Dermis microvascular lymphatic vessel endothelial cell (primary cell): ENCODE results near the gene MTUS2. TPM values are rescaled to one million over a fixed set of nuclear protein-coding genes. Genes with fewer than 3 reads are reported as not detected.
"Not testable (repeated sequence)": the region's sequence is repeated elsewhere in the genome, so short reads cannot be mapped to it uniquely, and the experiment has no call there.

Experiments used
- DNase-seq, 2 donors: peaks; one replicate each; pipeline versions ENCODE4 v3.0.0 to v3.0.0-alpha.2; 2010; ENCODE audit warnings: low read depth in 2 of 2
- total RNA-seq: library from RNA; depleted of rRNA; stranded (reverse); fragments of >200 nt; gene quantifications from 2 replicates; pipeline ENCODE4 v1.2.1, GENCODE V29; 2014

Gene MTUS2
- total RNA-seq, 1 donor from 2014 or later: not detected

DNA sequence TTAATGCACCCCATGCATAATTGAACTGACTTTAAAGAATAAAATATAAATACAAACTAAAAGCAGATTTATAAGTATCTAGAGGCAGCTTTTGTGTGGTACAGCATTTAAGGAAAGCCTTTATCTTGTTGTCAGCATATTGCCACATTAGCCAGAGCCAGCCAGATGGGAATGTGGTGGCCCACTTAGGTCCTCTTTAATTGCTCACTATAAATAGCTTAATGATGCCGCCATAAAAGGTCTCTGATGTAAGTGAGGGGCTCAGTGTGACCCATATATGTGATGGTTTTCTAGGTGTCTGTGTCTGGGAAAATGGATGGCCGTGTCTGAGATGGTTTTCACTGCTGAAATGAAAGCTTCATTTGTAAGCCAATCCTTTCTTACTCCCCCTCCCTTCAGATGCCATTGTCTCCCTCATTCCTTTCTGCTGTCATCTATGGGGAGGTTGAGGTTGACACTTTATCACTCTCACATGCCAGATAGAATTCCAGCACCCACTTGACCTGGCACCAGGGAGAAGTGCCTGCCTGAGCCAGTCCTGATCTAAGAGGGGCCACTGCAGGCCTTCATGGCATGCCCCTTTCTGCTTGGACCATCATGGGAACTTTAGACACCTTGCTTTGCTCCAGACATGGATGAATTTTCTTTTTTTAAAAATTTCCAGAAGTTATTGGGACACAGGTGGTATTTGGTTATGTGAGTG is 135.3 kb downstream of the MTUS2 start:
- no peak for DNase-seq

GRCh38 chr13:28958018-28958417 is 137.9 kb downstream of the MTUS2 start:
- no peak for DNase-seq

DNA sequence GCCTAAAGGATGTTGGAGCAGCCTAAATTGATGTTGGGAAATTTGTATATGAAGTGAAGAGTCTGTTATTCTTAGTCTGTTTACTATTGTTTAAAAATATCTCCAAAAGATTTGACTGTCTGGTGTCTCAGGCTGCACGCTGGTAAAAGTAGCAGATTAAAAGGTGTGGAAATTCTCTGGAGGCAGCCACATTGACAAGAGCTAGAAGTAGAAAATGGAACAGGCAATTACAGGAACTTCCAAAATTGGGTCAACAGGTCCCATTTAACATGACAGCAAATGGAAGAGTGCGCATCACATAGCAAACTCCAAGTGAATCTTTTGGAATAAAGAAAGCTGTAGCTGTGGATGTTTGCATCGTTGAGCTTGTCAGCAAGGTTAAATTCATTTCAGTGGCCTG is 138.3 kb downstream of the MTUS2 start:
- no peak for DNase-seq

DNA sequence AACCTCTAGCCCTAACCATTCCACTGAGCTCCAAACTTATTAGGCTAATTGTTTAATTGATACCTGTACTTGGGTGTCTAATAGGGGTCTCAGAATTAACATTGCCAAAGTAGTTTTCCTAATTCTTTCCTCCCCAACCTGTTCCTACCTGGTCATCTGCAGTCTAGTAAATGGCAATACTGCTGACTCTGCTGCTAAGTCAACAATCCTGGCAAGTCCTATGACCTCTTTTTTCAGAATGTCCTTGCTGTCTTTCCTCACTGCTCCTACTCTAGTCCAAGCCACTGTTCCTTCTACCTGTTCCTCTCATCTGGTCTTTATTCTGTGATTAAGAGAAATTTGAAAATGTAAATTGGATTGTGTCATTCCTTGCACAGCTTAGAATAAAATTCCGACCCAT is 143.9 kb downstream of the MTUS2 start:
- DNase-seq: no peak

DNA sequence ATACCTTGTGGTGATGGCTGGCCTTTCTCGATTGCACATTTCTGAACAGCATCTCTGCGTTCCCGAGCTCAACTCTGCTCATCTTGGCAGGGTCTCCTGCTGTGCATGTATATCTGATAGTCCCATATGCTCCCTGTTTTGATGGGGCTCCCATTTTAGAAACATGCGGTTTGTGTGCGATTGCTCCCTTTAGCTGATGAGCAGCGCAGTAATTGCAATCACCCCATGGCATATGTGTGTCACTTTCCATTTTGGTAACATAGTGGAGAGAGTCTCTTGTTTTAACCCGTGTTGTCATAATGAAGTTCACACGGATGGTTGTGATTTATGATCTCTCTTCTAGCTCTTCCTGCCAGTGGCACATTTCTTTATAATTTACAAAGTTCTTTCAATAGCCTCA is 144.7 kb downstream of the MTUS2 start:
- no peak for DNase-seq

GRCh38 chr13:28967029-28967915 is 147.1 kb downstream of the MTUS2 start:
- no peak for DNase-seq

DNA sequence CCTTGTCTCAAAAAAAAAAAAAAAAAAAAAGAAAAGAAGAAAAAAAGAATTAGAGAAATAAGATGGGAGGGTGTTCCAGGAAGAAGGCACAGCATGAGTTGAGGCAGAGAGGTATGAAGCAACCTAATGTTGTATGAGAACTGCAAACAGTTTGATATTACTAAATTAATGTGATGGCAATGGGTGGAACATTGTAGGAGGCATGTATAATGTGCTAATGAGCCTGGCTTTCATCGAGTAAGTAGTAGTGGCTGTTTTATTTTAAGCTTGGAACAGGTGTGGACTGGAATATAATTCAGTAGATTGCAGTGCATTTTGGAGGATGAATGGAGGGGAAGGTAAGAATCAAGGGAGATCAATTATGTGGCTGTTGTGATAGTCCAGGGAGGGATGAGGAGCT is 156.1 kb downstream of the MTUS2 start:
- no peak for DNase-seq

DNA sequence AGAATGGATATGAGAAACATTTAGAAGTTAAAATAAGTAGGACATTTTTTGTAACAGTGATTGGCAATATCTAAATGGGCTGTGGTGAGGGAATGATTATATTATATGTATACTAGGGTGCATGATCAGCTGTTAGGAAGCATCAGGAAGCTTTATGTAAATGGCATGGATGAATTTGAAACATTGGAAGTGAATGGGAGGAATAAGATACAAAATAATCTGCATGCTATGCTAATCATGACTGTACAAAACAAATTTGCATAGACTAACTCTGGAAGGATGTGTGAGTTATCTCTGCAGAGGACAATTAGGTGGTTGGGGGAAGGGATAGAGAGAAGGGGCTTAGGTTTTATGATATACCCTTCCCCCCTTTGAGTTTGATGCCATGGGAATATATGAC is 156.5 kb downstream of the MTUS2 start:
- DNase-seq: no peak

- no peak for DNase-seq
Measured at GRCh38 chr13:28978574-28978973, 158.4 kb downstream of the MTUS2 start.

DNA sequence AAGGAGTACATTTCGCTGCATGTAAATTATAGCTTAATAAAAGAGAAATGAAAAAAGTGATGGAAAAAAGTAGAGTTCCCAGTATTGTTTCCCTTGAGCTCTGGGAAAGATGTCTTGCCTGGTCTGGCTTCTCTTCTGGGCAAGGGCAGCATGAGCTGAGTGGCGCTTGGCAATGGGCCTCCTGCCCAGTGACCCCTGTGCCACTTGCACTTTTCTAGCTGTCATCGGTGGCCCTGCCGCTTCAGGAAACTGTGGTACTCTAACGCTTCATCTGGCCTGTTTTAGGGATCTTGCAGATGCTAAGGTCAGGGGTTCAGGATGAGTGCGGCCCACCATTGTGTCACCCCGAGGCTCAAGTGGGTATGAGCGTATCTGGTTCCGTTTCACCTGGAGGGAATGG is 161.4 kb downstream of the MTUS2 start:
- DNase-seq: no peak

GRCh38 chr13:28983641-28984040 is 163.5 kb downstream of the MTUS2 start:
- DNase-seq: no peak

DNA sequence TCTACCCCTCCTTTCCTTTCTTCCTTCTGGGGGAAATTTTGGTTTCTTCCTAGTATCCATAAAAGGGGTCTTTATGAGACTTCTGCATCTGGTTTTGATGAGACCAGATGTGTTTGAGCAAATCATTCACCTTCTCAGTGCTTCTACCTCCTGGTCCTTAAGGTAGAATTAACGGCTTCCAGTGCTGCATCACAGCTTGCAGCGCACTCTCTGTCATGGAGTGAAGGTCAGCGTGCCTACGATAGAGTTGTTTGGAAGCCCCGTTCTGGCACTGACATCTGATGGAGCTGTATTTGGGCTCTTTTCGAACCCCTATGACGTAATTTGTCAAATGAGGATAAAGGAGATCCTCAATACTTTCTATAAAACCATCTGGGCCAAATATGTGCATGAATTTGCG is 164.2 kb downstream of the MTUS2 start:
- DNase-seq: no peak

- no peak for DNase-seq
Measured at GRCh38 chr13:28984825-28985224, 164.7 kb downstream of the MTUS2 start.

GRCh38 chr13:28990378-28990777 is 170.2 kb downstream of the MTUS2 start:
- not testable (repeated sequence) for DNase-seq

- no peak for DNase-seq
Measured at GRCh38 chr13:28991764-28992163, 171.6 kb downstream of the MTUS2 start.

- DNase-seq: no peak
Measured at GRCh38 chr13:29000826-29001225, 180.7 kb downstream of the MTUS2 start.

DNA sequence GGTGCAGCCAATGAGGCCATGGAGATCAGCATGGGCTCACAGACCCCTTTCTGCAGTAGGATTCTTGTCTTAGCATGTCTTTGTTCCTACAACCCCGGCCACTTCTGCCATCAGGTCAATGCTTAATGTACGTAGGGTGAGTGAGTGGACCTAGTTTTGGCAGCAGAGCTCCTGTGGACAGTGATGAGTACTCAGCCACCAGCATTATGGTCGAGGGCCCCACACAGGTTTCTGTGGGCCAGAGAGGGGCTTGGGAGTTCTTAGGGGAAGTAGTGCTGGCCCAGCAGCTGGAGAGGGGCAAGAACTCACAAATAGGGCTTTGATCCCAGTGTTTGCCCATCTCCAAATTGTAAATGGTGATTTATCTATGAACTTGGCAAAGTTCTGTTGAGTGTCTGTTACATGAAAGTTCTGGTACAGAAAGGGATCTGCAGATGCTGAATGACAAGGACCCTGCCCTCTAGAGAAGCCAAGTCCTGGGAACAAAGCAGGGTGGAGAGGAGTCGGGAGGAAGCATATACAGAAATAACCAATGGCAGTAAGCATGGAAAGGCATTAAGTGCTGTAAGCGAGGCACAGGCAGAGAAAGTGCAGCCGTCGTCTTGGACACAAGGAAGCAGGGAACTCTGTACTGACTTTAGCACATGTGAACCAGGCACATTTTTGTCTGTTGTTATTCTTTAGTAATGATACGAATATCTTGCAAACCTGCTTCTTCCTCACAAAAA is 185.1 kb downstream of the MTUS2 start:
- DNase-seq: no peak

DNA sequence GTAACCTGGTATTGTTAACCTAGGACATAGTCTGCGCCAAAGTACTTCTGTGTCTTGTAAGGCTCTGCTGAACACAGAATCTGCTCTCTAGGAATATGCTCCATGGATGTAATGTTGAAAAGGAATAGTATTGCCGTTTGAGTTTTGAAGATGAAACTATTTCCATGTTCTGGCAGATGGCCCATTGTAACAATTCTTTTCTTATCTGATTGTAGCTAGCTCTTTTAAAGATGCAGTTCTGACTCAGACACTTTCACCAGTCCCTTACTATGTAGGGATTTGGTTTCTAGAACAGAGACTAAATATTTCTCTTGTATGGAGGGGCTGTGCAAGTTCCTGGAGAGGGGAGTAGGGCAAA is 185.6 kb downstream of the MTUS2 start:
- DNase-seq: no peak

GRCh38 chr13:29006359-29006850 is 186.3 kb downstream of the MTUS2 start:
- no peak for DNase-seq

- no peak for DNase-seq
Measured at GRCh38 chr13:29008296-29008695, 188.2 kb downstream of the MTUS2 start.

GRCh38 chr13:29020314-29020713 is 200.2 kb downstream of the MTUS2 start:
- no peak for DNase-seq

- no peak for DNase-seq
Measured at GRCh38 chr13:29021311-29021710, 201.2 kb downstream of the MTUS2 start.
